Activated T-cell treated with anti-CD3 and anti-CD28 coated beads, Interleukin-2, amount 50 U/mL, for 48 hours (primary cell): Measurements from ENCODE around the gene CAPZB.

ENCODE experiments used
- DNase-seq, 2 experiments: peaks; one replicate each; pipeline ENCODE4 v3.0.0-alpha.2; 2020

Gene CAPZB

GRCh38 chr1:19404748-19405147 lies 80.6 kb downstream of the CAPZB start:
- no peak for DNase-seq

GRCh38 chr1:19403256-19403655 lies 82.1 kb downstream of the CAPZB start:
- no peak for DNase-seq

GRCh38 chr1:19402031-19402813 lies 83.1 kb downstream of the CAPZB start:
- no peak for DNase-seq

GRCh38 chr1:19401535-19401889 lies 83.8 kb downstream of the CAPZB start:
- DNase-seq: no peak

GRCh38 chr1:19400875-19401534 lies 84.3 kb downstream of the CAPZB start:
- no peak for DNase-seq

- no peak for DNase-seq
Observed at GRCh38 chr1:19400192-19400611, 85.1 kb downstream of the CAPZB start.

GRCh38 chr1:19398309-19398760 lies 87.0 kb downstream of the CAPZB start:
- peak; percentile 58 to 65 for DNase-seq

GRCh38 chr1:19397217-19397945 lies 88.0 kb downstream of the CAPZB start:
- DNase-seq: no peak

- DNase-seq: no peak
Observed at GRCh38 chr1:19396280-19396679, 89.1 kb downstream of the CAPZB start.

GRCh38 chr1:19395678-19396192 lies 89.6 kb downstream of the CAPZB start:
- DNase-seq: no peak

GRCh38 chr1:19393046-19393445 lies 92.3 kb downstream of the CAPZB start:
- DNase-seq: no peak

- no peak for DNase-seq
Observed at GRCh38 chr1:19392221-19392620, 93.1 kb downstream of the CAPZB start.

GRCh38 chr1:19391596-19391981 lies 93.8 kb downstream of the CAPZB start:
- peak; percentile 32 to 36 for DNase-seq

GRCh38 chr1:19390901-19391595 lies 94.3 kb downstream of the CAPZB start:
- peak; percentile 67 to 72 for DNase-seq

- no peak for DNase-seq
Observed at GRCh38 chr1:19390166-19390850, 95.0 kb downstream of the CAPZB start.

GRCh38 chr1:19388980-19389379 lies 96.4 kb downstream of the CAPZB start:
- DNase-seq: no peak

GRCh38 chr1:19387045-19387467 lies 98.3 kb downstream of the CAPZB start:
- DNase-seq: no peak

- DNase-seq: no peak
Observed at GRCh38 chr1:19385869-19386591, 99.3 kb downstream of the CAPZB start.

- DNase-seq: no peak
Observed at GRCh38 chr1:19385221-19385620, 100.1 kb downstream of the CAPZB start.

GRCh38 chr1:19384772-19385187 lies 100.6 kb downstream of the CAPZB start:
- no peak for DNase-seq

- no peak for DNase-seq
Observed at GRCh38 chr1:19384113-19384512, 101.2 kb downstream of the CAPZB start.

GRCh38 chr1:19382222-19382621 lies 103.1 kb downstream of the CAPZB start:
- no peak for DNase-seq
